HepG2 (cell line): ENCODE data around the gene ECPAS.

Experiments used
- ATF1 ChIP-seq: IDR thresholded peaks from 2 replicates; pipeline ENCODE4 v1.6.1; 2016; ENCODE audit warnings: mild to moderate bottlenecking, control low read depth
- CEBPB ChIP-seq: IDR thresholded peaks from 2 replicates; pipeline ENCODE4 v1.6.1; 2011; ENCODE audit warnings: low read depth, low read length, improper control_type of control experiment, borderline replicate concordance
- HOXA3 ChIP-seq: sonication (generic); formaldehyde crosslinking; IDR thresholded peaks from 2 replicates; pipeline ENCODE4 v1.5.0; 2020; ENCODE audit warnings: missing genetic modification reagents
- MTA1 ChIP-seq: sonication (generic); formaldehyde crosslinking; IDR thresholded peaks from 2 replicates; pipeline ENCODE4 v1.4.0; 2020; ENCODE audit warnings: missing genetic modification reagents, mild to moderate bottlenecking, borderline replicate concordance
- MYNN ChIP-seq: sonication (generic); formaldehyde crosslinking; IDR thresholded peaks from 2 replicates; pipeline ENCODE4 v1.4.0; 2020; ENCODE audit warnings: mild to moderate bottlenecking, low read depth, missing genetic modification reagents
- ZC3H13 ChIP-seq: sonication (generic); formaldehyde crosslinking; IDR thresholded peaks from 2 replicates; pipeline ENCODE4 v1.8.1; 2023; ENCODE audit warnings: mild to moderate bottlenecking, missing genetic modification reagents, moderate library complexity
- ZNF253 ChIP-seq: sonication (generic); formaldehyde crosslinking; IDR thresholded peaks from 2 replicates; pipeline ENCODE4 v1.8.0; 2022; ENCODE audit warnings: mild to moderate bottlenecking, missing genetic modification reagents, borderline replicate concordance
- ZNF292 ChIP-seq: sonication (generic); formaldehyde crosslinking; IDR thresholded peaks from 2 replicates; pipeline ENCODE4 v1.8.1; 2022; ENCODE audit warnings: mild to moderate bottlenecking, low read depth, missing genetic modification reagents, borderline replicate concordance
- ZNF317 ChIP-seq: sonication (generic); formaldehyde crosslinking; IDR thresholded peaks from 2 replicates; pipeline ENCODE4 v1.5.0; 2020; ENCODE audit warnings: mild to moderate bottlenecking, missing genetic modification reagents
- ZNF354B ChIP-seq: sonication (generic); formaldehyde crosslinking; IDR thresholded peaks from 2 replicates; pipeline ENCODE4 v1.8.0; 2022; ENCODE audit warnings: mild to moderate bottlenecking, missing genetic modification reagents
- TF ChIP-seq, protein P1 (sequence below): sonication (generic); formaldehyde crosslinking; IDR thresholded peaks from 2 replicates; pipeline ENCODE4 v1.8.1; 2022; ENCODE audit warnings: mild to moderate bottlenecking, missing genetic modification reagents
- TF ChIP-seq, protein P2 (sequence below): sonication (generic); formaldehyde crosslinking; IDR thresholded peaks from 2 replicates; pipeline ENCODE4 v1.5.0; 2020; ENCODE audit warnings: mild to moderate bottlenecking, missing genetic modification reagents, moderate library complexity

DNA sequence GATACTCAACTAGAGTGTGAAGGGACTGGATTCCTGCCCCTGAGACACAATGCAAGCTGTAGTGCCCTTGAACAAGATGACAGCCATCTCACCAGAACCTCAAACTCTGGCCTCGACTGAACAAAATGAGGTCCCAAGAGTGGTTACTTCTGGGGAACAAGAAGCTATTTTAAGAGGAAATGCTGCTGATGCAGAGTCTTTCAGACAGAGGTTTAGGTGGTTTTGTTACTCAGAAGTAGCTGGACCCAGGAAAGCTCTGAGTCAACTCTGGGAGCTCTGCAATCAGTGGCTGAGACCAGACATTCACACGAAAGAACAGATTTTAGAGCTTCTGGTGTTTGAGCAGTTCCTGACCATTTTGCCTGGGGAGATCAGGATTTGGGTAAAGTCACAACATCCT, 43.2 kb upstream of the ECPAS start:
- TF ChIP-seq MYNN (CRISPR knock-in tag) (no peak), ZC3H13 (CRISPR knock-in tag) (no peak), MTA1 (CRISPR knock-in tag) (no peak), ZNF253 (no peak), ATF1 (CRISPR knock-in tag) (no peak), HOXA3 (CRISPR knock-in tag) (no peak), ZNF292 (no peak), ZNF317 (no peak), ZNF354B (CRISPR knock-in tag) (no peak), CEBPB (no peak)
- TF ChIP-seq, protein P1, sequence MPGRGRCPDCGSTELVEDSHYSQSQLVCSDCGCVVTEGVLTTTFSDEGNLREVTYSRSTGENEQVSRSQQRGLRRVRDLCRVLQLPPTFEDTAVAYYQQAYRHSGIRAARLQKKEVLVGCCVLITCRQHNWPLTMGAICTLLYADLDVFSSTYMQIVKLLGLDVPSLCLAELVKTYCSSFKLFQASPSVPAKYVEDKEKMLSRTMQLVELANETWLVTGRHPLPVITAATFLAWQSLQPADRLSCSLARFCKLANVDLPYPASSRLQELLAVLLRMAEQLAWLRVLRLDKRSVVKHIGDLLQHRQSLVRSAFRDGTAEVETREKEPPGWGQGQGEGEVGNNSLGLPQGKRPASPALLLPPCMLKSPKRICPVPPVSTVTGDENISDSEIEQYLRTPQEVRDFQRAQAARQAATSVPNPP: no peak
- TF ChIP-seq, protein P2, sequence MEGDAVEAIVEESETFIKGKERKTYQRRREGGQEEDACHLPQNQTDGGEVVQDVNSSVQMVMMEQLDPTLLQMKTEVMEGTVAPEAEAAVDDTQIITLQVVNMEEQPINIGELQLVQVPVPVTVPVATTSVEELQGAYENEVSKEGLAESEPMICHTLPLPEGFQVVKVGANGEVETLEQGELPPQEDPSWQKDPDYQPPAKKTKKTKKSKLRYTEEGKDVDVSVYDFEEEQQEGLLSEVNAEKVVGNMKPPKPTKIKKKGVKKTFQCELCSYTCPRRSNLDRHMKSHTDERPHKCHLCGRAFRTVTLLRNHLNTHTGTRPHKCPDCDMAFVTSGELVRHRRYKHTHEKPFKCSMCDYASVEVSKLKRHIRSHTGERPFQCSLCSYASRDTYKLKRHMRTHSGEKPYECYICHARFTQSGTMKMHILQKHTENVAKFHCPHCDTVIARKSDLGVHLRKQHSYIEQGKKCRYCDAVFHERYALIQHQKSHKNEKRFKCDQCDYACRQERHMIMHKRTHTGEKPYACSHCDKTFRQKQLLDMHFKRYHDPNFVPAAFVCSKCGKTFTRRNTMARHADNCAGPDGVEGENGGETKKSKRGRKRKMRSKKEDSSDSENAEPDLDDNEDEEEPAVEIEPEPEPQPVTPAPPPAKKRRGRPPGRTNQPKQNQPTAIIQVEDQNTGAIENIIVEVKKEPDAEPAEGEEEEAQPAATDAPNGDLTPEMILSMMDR (CRISPR knock-in tag): no peak
